ENCODE data around the gene FXYD6.
"Not testable (repeated sequence)": the region's sequence is repeated elsewhere in the genome, so short reads cannot be mapped to it uniquely, and the experiment has no call there.

FXYD6 gene

DNA sequence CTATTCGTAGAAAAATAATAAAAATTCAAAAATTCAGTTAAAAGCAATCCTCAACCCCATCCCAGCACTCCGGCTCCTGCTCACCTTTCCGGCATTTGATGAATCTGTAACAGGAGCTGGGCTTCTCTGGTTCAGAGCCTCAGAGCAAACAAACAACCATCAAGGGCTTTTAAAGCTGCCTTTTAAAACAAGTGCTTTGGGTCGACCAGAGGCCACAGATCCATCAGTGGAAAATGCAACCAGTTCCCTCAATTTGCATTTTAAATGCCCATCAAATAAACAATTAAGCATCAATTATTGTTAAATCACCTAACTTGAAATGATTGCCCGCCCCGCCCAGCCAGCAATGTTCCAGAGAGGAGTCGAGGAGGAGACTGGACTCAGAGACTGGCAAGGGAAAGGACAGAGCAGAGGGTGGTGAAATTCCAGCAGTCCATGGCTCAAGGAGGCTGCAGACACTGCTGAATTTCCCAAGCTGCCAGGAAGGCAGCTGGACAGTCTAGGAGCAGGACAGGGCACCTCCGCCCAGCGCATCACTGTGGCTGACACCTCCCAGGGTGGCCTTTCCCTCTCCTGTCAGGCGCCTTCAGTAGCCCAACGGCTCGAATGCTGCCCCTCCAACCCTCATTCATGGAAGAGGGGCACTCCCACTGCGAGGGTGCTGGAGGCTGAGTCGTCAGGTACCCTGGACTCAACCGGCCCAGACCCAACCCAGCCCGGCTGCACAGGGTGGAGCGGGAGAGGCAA, 7.5 kb downstream of the FXYD6 start:
- DNase-seq, result peak; percentile 83

- DNase-seq, result no peak
Observed at GRCh38 chr11:117868088-117868487, 8.4 kb downstream of the FXYD6 start.

GRCh38 chr11:117866526-117866925, 9.9 kb downstream of the FXYD6 start:
- DNase-seq, result no peak

GRCh38 chr11:117865546-117865945, 10.9 kb downstream of the FXYD6 start:
- DNase-seq, result not testable (repeated sequence)

DNA sequence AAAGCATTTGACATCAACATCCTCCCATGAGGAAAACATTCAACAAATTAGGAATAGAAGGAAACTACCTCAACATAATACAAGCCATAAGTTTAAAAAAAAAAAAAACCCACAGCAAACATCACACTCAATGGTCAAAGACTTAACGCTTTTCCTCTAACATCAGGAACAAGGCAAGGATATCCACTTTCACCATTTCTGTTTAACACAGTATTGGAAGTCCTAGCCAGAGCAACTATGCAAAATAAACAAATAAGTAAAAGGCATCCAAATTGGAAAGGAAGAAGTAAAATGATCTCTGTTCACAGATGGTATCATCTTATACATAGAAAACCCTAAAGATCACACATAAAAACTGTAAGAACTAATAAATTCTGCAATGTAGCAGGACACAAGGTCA, 13.1 kb downstream of the FXYD6 start:
- DNase-seq, result peak; percentile 67

DNA sequence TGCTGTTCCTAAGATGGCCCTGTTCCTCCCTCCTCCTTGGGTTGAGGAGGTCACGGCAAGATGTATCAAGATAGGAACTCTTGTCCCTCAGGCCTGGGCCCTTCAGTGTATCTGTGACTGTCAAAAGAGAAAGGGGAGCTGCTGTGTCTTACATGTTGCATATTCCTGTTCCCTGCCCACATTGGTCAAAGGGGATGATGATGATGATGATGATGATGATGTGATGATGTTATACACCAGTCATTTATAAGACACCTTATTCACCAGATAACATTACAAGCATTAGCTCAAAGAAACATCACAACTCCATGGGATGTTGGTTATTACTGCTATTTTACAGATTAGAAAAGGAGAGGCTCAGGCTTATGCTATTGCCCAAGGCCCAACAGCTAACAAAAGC, 13.7 kb downstream of the FXYD6 start:
- DNase-seq, result no peak

DNA sequence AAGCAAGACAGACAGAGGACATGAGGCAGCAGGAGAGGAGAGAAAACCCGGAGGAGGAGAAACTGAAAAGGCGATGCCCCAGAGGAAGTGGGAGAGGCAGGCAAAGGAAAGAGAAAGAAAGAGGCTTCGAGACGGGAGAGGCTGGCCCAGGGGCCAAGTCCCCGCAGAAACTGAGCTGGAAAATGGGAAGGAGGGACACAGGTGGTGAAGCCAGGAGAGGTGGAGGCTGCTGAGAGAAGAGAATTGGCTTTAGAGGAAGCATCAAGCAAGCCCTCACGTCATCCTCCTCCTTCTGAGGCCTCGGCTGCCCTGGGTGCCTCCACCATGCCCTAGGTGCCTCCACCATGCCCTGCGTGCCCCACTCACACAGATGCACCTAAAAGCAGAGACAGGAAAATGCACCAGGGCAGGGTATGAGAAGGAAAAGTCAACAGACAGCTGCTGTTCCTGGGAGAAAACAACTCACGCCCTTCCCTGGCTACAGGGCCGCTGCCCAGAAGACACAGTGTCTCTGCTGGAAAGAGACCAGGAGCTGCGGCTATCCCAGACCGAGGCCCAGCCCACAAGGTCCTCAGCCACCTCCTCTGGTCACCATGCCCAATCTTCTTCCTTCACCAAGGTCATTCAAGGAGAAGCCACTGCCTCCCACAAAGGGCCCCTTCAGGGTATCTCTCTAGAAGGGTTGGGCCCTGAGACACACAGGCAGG, 14.3 kb downstream of the FXYD6 start:
- no peak for DNase-seq

DNA sequence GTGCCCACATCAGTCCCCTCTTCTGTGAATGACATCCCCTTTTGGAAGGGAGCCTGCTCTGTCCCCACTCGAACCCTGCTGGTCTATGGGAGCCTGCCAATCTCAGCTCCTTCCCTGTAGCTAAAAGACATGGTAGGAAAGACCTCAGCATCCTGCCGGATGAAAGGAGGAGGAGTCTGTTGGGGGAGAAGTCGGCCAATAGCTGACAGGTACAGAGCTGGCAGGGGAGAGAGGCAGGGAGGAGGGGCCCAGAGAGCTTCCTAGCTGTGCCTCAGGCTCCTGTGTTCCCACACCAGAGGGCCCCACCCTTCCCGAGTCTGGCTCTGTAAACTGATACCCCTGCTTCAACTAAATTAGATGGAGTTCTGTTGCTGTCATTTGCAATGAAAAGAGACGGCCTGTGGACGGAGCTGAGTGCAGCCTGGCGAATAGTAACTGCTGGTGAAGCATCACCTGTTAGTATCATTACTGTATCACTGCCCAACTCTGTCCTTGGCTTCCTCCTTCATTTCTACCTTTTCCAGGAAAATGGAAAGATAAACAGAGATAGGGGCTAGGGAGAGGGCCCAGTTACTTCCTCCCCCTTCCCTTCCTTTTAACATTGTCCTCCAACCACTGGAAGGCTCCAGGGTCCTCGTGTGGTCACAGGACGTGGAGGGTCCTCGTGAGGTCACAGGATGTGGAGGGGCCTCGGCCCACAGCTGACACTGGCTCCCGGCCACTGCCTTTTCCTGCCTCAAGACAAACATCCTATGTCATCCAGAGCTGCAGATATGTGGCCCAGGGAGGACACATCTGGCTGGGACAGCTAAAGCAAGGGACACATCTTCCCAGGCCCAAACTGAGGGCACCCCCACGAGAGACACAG, 15.1 kb downstream of the FXYD6 start:
- peak; percentile 99 for DNase-seq

DNA sequence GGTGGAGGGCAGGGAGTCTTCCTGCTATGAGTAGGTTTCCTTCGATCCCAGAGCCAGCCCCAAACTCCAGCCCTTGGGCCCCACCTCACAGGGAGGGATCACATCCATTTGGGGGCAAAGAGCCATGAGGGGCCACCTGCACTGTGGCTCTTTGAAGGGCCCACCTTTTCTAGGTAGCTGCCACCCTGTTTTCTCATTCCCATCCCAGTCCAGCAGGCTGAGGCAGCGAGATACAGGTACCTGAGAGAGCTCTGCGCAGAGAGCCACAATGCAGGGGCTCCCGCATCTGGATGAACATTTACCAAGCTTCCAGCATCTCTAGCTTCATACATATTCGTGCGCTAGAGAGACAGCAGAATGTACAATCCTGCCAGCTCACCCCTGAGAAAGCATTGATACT, 16.3 kb downstream of the FXYD6 start:
- DNase-seq, result no peak

- DNase-seq, result no peak
Observed at GRCh38 chr11:117859488-117860112, 16.9 kb downstream of the FXYD6 start.

GRCh38 chr11:117859061-117859460, 17.4 kb downstream of the FXYD6 start:
- no peak for DNase-seq

DNA sequence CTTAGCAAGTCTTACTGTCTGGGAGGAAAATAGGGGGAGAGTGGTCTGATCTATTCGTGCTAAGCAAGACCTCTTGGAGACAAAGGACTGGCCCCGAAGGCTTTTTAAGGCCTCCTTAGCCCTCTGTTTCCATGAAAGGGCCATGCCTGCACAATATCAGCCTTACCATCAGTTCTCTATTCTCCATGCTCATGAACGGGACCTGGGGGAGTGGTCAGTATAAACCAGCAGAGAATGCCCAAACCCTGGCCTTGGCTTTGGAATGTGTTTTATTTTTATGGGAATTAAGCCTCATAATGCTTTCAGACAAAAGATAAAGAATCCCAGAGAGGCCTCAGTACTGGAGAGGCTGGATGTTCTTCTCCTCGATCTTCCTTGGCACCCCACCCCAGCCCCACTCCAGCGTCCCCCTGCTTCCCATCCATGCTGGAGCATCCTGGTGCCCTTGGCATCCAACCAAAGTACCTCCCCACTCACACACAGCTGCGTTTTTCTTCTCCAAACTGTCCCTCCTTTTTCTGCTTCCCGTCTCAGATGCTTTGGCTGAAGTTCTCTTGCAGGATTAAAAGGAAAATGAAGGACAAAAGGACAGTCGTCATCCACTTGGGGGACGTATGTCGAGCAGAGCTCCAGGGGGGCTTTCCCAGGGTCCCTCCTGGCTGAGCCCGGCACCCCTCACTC, 18.6 kb downstream of the FXYD6 start:
- no peak for DNase-seq

GRCh38 chr11:117855912-117856651, 20.4 kb downstream of the FXYD6 start:
- DNase-seq, result no peak

DNA sequence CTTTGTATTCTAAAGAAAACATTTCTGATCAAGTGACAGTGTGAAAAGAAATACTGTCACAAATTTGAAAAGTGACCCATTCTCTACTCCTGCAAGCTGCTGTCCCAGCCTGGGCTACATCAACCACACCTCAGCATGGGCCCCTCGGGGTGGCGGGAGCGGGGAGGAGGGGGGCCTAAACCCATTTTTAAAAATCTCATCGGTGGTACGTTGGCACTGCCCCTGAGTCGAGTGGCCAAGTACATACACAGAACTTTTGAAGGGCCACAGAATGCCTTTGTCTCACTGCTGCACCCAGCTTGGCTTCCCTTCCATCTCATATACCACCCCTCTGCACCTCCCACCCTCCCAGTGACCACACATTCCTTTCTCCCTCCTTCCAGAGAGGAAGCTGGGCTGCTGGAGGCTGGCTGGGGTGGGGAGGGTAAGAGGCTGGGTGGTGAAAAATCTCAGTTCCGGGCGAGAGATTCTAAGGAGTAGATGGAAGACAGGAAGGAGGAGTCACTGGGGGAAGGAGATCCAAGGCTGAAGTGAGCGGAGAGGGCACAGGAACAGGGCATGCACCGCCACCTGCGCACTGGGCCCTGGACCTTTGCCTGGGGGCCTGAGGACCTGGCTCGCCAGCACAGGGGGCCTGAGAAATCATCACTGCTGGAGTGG, 21.1 kb downstream of the FXYD6 start:
- DNase-seq, result no peak

- DNase-seq, result no peak
Observed at GRCh38 chr11:117852309-117852708, 24.1 kb downstream of the FXYD6 start.

DNA sequence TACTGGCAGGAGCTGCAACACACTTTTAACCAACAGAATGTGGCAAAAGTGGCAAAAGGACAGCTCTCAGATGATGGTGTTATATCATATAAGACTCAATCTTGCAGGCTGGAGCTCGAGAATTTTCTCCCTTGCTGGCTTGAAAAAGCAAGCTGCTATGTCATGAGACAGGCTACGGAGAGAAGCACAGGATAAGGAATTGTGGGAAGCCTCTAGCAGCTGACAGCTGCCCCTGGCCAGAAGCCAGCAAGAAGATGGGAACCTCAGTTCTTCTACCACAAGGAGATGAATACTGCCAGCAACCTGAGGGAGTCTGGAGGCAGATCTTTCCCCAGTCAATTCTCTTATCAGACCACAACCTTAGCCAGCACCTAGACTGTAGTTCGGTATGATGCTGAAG, 24.6 kb downstream of the FXYD6 start:
- DNase-seq, result no peak

- DNase-seq, result no peak
Observed at GRCh38 chr11:117851106-117851505, 25.4 kb downstream of the FXYD6 start.

DNA sequence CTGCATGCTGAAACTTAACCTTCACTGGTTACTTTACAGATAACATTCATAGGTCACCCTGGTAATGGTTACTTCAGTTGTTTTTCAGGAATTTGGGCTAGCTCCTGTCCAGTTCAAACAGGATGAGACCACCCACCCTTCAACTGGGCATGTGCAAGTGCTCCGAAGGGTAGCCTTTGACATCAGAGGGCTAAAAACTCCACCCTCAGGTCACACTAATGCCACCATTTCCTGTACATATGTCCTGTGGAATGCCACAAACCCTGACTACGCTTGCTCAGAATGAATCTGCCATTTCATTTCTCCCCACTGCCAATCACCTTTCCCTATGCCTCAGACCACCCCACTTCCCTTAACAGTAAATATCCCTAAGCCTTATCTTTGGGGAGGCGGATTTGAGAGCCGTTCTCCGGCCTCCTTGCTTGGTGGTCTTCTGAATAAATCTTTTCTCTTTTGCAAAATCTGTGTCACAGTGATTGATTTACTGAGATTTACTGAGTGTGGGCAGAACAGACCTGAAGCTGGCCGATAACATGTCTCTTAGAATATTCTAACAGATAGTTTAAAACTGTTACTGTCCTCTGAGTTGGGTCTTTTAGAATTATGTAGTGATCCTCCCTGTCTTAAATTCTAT, 26.6 kb downstream of the FXYD6 start:
- DNase-seq, result no peak

DNA sequence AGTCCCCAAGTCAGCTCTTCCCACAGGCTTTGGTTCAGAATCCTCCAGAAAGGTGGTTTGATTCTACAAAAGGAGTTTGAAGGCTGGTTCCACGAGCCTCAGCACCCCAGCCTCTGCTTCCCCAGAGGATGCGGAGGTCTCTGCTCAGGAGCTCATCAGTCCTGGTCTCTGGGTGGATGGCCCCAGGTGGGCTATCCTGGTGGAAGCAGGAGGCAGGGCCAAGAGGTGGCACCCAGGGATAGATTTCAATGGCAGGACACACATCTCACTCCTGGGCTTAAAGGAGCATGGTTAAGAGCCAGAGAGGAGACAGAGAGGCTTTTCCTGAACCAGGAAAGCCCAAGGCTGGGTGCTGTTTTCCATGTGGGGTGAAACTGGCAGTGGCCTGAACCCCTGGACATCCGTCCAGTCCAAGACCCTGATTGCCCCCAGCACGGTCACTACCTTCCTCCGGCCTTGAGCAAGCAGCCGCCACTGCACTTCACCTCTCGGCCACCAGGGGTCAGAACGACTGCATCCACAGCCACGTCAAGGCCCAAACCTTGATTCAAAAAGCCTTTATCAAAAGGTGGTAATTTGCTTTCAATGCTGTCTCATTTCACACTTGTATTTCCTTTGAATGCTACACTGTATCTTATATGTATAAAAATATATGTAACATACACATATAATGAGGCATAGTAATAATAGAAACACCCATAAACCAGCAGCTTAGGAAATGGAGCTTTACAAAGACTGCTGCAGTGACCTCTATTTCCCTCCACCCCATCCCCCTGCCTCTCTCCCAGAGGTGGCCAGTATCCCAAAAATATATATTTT, 32.6 kb downstream of the FXYD6 start:
- peak; percentile 75 for DNase-seq

Data from NCI-H526 treated with DMSO at 0.1 percent for 48 hours (cell line).